SK-N-SH (cell line): ENCODE data around the gene ACSBG1. TPM values are rescaled to one million over a fixed set of nuclear protein-coding genes. Genes with fewer than 3 reads are reported as not detected.

ENCODE experiments used
- CTCF ChIA-PET: fragments of 300-600, 350-600 bp; formaldehyde crosslinking; extraction: SDS; loops from one replicate; lab custom pipeline; 2021; lab: Yijun Ruan, JAX
- POLR2A ChIA-PET: fragments of 350-600 bp; sonication (Branson Sonifier 250); formaldehyde crosslinking; extraction: SDS; loops from one replicate; lab custom pipeline; 2020; ENCODE audit warnings: antibody characterized with exemption, inconsistent platforms; lab: Yijun Ruan, JAX
- DNase-seq: peaks from one replicate; pipeline ENCODE4 v3.0.0; 2012
- H2AFZ ChIP-seq: fragments of 200-600 bp; sonication (generic); 2 replicates; pipeline ENCODE4 v1.8.1; 2016; ENCODE audit warnings: antibody characterized with exemption, mild to moderate bottlenecking, low read depth
- H3F3A ChIP-seq: fragments of 200-600 bp; sonication (generic); replicated peaks from 2 replicates; pipeline ENCODE3; 2016; ENCODE audit warnings: antibody characterized with exemption, mild to moderate bottlenecking; ENCODE audit not compliant: insufficient read depth
- H3K27ac ChIP-seq, 2 experiments: fragments of 200-500 bp in 1 of 2; fragments of 200-600 bp in 1 of 2; sonication (Bioruptor generic) in 1 of 2; sonication (generic), shearing (Covaris generic) in 1 of 2; 2 replicates each; pipeline versions ENCODE4 v1.5.1 to v1.6.1; 2014 to 2016; ENCODE audit warnings: low read depth in 2 of 2, inconsistent platforms in 1 of 2, low read length in 1 of 2, mild to moderate bottlenecking in 1 of 2, mixed read lengths in 1 of 2
- H3K27me3 ChIP-seq: fragments of 200-600 bp; sonication (generic), shearing (Covaris generic); 2 replicates; pipeline ENCODE4 v1.6.1; 2016; ENCODE audit warnings: mixed run types; ENCODE audit not compliant: insufficient read depth
- H3K36me3 ChIP-seq, 2 experiments: fragments of 200-500 bp in 1 of 2; fragments of 200-600 bp in 1 of 2; sonication (Bioruptor generic) in 1 of 2; sonication (generic) in 1 of 2; replicated peaks in 1 of 2; 2 replicates each; pipeline versions ENCODE3 to v1.5.1; 2014 to 2016; ENCODE audit warnings: low read length in 1 of 2, mild to moderate bottlenecking in 1 of 2; ENCODE audit not compliant: insufficient read depth in 2 of 2, control insufficient read depth in 1 of 2
- H3K4me1 ChIP-seq, 2 experiments: fragments of 200-500 bp in 1 of 2; fragments of 200-600 bp in 1 of 2; sonication (Bioruptor generic) in 1 of 2; sonication (generic), shearing (Covaris generic) in 1 of 2; 2 replicates each; pipeline versions ENCODE4 v1.5.1 to v1.6.1; 2014 to 2016; ENCODE audit warnings: low read depth in 1 of 2, low read length in 1 of 2, mixed run types in 1 of 2; ENCODE audit not compliant: insufficient read depth in 2 of 2, control insufficient read depth in 1 of 2
- H3K4me2 ChIP-seq: fragments of 200-600 bp; sonication (generic), shearing (Covaris generic); 2 replicates; pipeline ENCODE4 v1.6.1; 2017; ENCODE audit warnings: mixed run types
- H3K4me3 ChIP-seq, 2 experiments: fragments of 200-500 bp in 1 of 2; fragments of 200-600 bp in 1 of 2; sonication (Bioruptor generic) in 1 of 2; sonication (generic), shearing (Covaris generic) in 1 of 2; 2 replicates each; pipeline versions ENCODE4 v1.5.1 to v1.8.1; 2014 to 2016; ENCODE audit warnings: low read depth in 2 of 2, inconsistent platforms in 1 of 2, low read length in 1 of 2, mild to moderate bottlenecking in 1 of 2, mixed read lengths in 1 of 2, moderate library complexity in 1 of 2
- H3K79me2 ChIP-seq: fragments of 200-600 bp; sonication (generic); 2 replicates; pipeline ENCODE4 v1.8.1; 2017; ENCODE audit warnings: mild to moderate bottlenecking; ENCODE audit not compliant: insufficient read depth
- H3K9ac ChIP-seq: fragments of 200-600 bp; sonication (generic); 2 replicates; pipeline ENCODE4 v1.6.1; 2017; ENCODE audit warnings: mixed run types
- H3K9me2 ChIP-seq: fragments of 200-600 bp; sonication (generic); 2 replicates; pipeline ENCODE4 v1.6.1; 2017; ENCODE audit warnings: mixed run types
- H3K9me3 ChIP-seq: fragments of 200-600 bp; sonication (generic); 2 replicates; pipeline ENCODE4 v1.6.1; 2017; ENCODE audit warnings: mixed run types, mild to moderate bottlenecking, moderate library complexity
- H4K20me1 ChIP-seq: fragments of 200-600 bp; sonication (generic); 2 replicates; pipeline ENCODE4 v1.6.1; 2017; ENCODE audit warnings: mild to moderate bottlenecking, mixed run types; ENCODE audit not compliant: insufficient read depth
- EP300 ChIP-seq, 2 experiments: IDR thresholded peaks; 2 replicates each; pipeline versions ENCODE4 v1.4.0 to v1.6.1; 2012; ENCODE audit warnings: borderline replicate concordance in 1 of 2, low read depth in 1 of 2, low read length in 1 of 2
- EZH2phosphoT487 ChIP-seq: fragments of 200-600 bp; sonication (generic); IDR thresholded peaks from 2 replicates; pipeline ENCODE4 v1.6.1; 2017; ENCODE audit warnings: low read depth, mixed run types, mild to moderate bottlenecking, antibody characterized with exemption, moderate library complexity, borderline replicate concordance
- FOSL2 ChIP-seq: IDR thresholded peaks from 2 replicates; pipeline ENCODE4 v1.4.0; 2012; ENCODE audit warnings: low read depth, mild to moderate bottlenecking, moderate library complexity, borderline replicate concordance
- FOXM1 ChIP-seq: IDR thresholded peaks from 2 replicates; pipeline ENCODE4 v1.4.0; 2012; ENCODE audit warnings: low read depth, mild to moderate bottlenecking
- GATA2 ChIP-seq: sonication (generic); formaldehyde crosslinking; IDR thresholded peaks from 2 replicates; pipeline ENCODE4 v1.5.0; 2020; ENCODE audit warnings: mild to moderate bottlenecking, missing genetic modification reagents
- MEF2A ChIP-seq: IDR thresholded peaks from 2 replicates; pipeline ENCODE4 v1.4.0; 2012; ENCODE audit warnings: low read depth, borderline replicate concordance
- NRF1 ChIP-seq: IDR thresholded peaks from 2 replicates; pipeline ENCODE4 v1.6.1; 2012; ENCODE audit warnings: low read depth, mild to moderate bottlenecking, low read length
- POLR2AphosphoS5 ChIP-seq: IDR thresholded peaks from 2 replicates; pipeline ENCODE4 v1.6.1; 2012; ENCODE audit warnings: low read depth, low read length
- RAD21 ChIP-seq: IDR thresholded peaks from 2 replicates; pipeline ENCODE4 v1.6.1; 2012; ENCODE audit warnings: mild to moderate bottlenecking, low read length
- RCOR1 ChIP-seq: fragments of 150-350 bp; IDR thresholded peaks from 2 replicates; pipeline ENCODE4 v1.6.1; 2017; ENCODE audit warnings: antibody characterized with exemption, low read length
- TAF1 ChIP-seq: IDR thresholded peaks from 2 replicates; pipeline ENCODE4 v1.6.1; 2012; ENCODE audit warnings: low read depth, mild to moderate bottlenecking, low read length, moderate library complexity, borderline replicate concordance
- USF2 ChIP-seq: fragments of 150-350 bp; IDR thresholded peaks from 2 replicates; pipeline ENCODE4 v1.6.1; 2017; ENCODE audit warnings: antibody characterized with exemption, low read length, low read depth, borderline replicate concordance
- YY1 ChIP-seq: IDR thresholded peaks from 2 replicates; pipeline ENCODE4 v1.4.0; 2012; ENCODE audit warnings: low read depth, mild to moderate bottlenecking
- WGBS: methylation state at CpG from one replicate; pipeline ENCODE4 v1.1.6; 2017; ENCODE audit warnings: low lambda C conversion rate; 5-methylcytosine and 5-hydroxymethylcytosine counted together
- polyA plus RNA-seq, 3 experiments: library from polyadenylated mRNA; depleted of rRNA; stranded (reverse); fragments of >200 nt; gene quantifications; 2 replicates each; pipeline ENCODE4 v1.2.3, GENCODE V29; 2012
- TF ChIP-seq, protein P1 (sequence below): fragments of 150-350 bp; IDR thresholded peaks from 2 replicates; pipeline ENCODE4 v1.6.1; 2016; ENCODE audit warnings: mild to moderate bottlenecking, low read depth, low read length
- TF ChIP-seq, protein P2 (sequence below): IDR thresholded peaks from 2 replicates; pipeline ENCODE4 v1.4.0; 2012; ENCODE audit warnings: low read depth, borderline replicate concordance
- TF ChIP-seq, protein P3 (sequence below): fragments of 200-600 bp; sonication (generic); IDR thresholded peaks from 2 replicates; pipeline ENCODE4 v1.6.1; 2017; ENCODE audit warnings: antibody characterized with exemption, mild to moderate bottlenecking, moderate library complexity
- TF ChIP-seq, protein P4 (sequence below): IDR thresholded peaks from 2 replicates; pipeline ENCODE4 v1.4.0; 2012; ENCODE audit warnings: low read depth
- TF ChIP-seq, protein P5 (sequence below): IDR thresholded peaks from 2 replicates; pipeline ENCODE4; 2012

Gene ACSBG1
- polyA plus RNA-seq, 1 of the 3 experiments (the other 2 are of a cell fraction), result under 0.01 TPM

GRCh38 chr15:78266229-78266628 lies 31.9 kb upstream of the ACSBG1 start:
- no peak for DNase-seq
- TF ChIP-seq, protein P1, sequence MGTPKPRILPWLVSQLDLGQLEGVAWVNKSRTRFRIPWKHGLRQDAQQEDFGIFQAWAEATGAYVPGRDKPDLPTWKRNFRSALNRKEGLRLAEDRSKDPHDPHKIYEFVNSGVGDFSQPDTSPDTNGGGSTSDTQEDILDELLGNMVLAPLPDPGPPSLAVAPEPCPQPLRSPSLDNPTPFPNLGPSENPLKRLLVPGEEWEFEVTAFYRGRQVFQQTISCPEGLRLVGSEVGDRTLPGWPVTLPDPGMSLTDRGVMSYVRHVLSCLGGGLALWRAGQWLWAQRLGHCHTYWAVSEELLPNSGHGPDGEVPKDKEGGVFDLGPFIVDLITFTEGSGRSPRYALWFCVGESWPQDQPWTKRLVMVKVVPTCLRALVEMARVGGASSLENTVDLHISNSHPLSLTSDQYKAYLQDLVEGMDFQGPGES, result no peak
- TF ChIP-seq TAF1 (no peak), YY1 (no peak), EZH2phosphoT487 (no peak), NRF1 (no peak), POLR2AphosphoS5 (no peak), USF2 (no peak)
- TF ChIP-seq, protein P2, sequence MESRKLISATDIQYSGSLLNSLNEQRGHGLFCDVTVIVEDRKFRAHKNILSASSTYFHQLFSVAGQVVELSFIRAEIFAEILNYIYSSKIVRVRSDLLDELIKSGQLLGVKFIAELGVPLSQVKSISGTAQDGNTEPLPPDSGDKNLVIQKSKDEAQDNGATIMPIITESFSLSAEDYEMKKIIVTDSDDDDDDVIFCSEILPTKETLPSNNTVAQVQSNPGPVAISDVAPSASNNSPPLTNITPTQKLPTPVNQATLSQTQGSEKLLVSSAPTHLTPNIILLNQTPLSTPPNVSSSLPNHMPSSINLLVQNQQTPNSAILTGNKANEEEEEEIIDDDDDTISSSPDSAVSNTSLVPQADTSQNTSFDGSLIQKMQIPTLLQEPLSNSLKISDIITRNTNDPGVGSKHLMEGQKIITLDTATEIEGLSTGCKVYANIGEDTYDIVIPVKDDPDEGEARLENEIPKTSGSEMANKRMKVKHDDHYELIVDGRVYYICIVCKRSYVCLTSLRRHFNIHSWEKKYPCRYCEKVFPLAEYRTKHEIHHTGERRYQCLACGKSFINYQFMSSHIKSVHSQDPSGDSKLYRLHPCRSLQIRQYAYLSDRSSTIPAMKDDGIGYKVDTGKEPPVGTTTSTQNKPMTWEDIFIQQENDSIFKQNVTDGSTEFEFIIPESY, result no peak
- Histone ChIP-seq H3K4me1 (no peaks in the 10 kb centered on the region), H4K20me1 (no peaks in the 10 kb centered on the region), H3K27ac (peak overlapping the region in 1 of 2 experiments; percentile 19; a peak in 1 of 4 replicates), H3K4me2 (no peak overlapping the region), H3F3A (no peaks in the 10 kb centered on the region), H3K4me3 (no peak overlapping the region), H3K27me3 (no peaks in the 10 kb centered on the region), H3K9ac (no peak overlapping the region), H3K9me2 (no peaks in the 10 kb centered on the region), H3K9me3 (no peaks in the 10 kb centered on the region), H3K36me3 (no peaks in the 10 kb centered on the region), H3K79me2 (no peaks in the 10 kb centered on the region), H2AFZ (no peak overlapping the region)
- ChIA-PET POLR2A (no interaction called here), CTCF (interaction anchor here (1.2 to 1.6 kb wide), 4 partner anchors 8 to 216 kb away, joined by 3 to 4 read pairs (median 4); no protein-coding TSS in a partner anchor)

GRCh38 chr15:78265752-78266224 lies 31.4 kb upstream of the ACSBG1 start:
- no peak overlapping the region for H3K4me3 ChIP-seq
- no peaks in the 10 kb centered on the region for H3K36me3 ChIP-seq
- WGBS, result 67% methylated on average over 9 of the region's 9 CpGs
- H3K9me3 ChIP-seq, result no peaks in the 10 kb centered on the region
- H3F3A ChIP-seq, result no peaks in the 10 kb centered on the region
- ChIA-PET CTCF (interaction anchor here (1.2 to 1.6 kb wide), 4 partner anchors 8 to 216 kb away, joined by 3 to 4 read pairs (median 4); no protein-coding TSS in a partner anchor), POLR2A (no interaction called here)
- H3K9ac ChIP-seq, result no peak overlapping the region
- no peak overlapping the region for H2AFZ ChIP-seq
- no peak for DNase-seq
- no peak overlapping the region; a peak in 1 of 4 replicates for H3K27ac ChIP-seq
- H4K20me1 ChIP-seq, result no peaks in the 10 kb centered on the region
- no peaks in the 10 kb centered on the region for H3K79me2 ChIP-seq
- no peaks in the 10 kb centered on the region for H3K9me2 ChIP-seq
- H3K4me1 ChIP-seq, result no peaks in the 10 kb centered on the region
- no peaks in the 10 kb centered on the region for H3K27me3 ChIP-seq
- no peak overlapping the region for H3K4me2 ChIP-seq
- TF ChIP-seq RAD21 (no peak), EP300 (IDR thresholded peaks at IDR 0.05; ENCODE audit: borderline replicate concordance in 1 of 2, low read depth in 1 of 2, low read length in 1 of 2) (no peak), MEF2A (peak; percentile 69), GATA2 (CRISPR knock-in tag) (no peak), EZH2phosphoT487 (no peak), TAF1 (no peak), FOSL2 (peak; percentile 51; the same call in 1 of the 2 replicates), FOXM1 (no peak), RCOR1 (no peak)
- TF ChIP-seq, protein P3, sequence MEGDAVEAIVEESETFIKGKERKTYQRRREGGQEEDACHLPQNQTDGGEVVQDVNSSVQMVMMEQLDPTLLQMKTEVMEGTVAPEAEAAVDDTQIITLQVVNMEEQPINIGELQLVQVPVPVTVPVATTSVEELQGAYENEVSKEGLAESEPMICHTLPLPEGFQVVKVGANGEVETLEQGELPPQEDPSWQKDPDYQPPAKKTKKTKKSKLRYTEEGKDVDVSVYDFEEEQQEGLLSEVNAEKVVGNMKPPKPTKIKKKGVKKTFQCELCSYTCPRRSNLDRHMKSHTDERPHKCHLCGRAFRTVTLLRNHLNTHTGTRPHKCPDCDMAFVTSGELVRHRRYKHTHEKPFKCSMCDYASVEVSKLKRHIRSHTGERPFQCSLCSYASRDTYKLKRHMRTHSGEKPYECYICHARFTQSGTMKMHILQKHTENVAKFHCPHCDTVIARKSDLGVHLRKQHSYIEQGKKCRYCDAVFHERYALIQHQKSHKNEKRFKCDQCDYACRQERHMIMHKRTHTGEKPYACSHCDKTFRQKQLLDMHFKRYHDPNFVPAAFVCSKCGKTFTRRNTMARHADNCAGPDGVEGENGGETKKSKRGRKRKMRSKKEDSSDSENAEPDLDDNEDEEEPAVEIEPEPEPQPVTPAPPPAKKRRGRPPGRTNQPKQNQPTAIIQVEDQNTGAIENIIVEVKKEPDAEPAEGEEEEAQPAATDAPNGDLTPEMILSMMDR, result no peak
- TF ChIP-seq, protein P4, sequence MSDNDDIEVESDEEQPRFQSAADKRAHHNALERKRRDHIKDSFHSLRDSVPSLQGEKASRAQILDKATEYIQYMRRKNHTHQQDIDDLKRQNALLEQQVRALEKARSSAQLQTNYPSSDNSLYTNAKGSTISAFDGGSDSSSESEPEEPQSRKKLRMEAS, result peak; percentile 57; the same call in 1 of the 2 replicates
- TF ChIP-seq, protein P5, sequence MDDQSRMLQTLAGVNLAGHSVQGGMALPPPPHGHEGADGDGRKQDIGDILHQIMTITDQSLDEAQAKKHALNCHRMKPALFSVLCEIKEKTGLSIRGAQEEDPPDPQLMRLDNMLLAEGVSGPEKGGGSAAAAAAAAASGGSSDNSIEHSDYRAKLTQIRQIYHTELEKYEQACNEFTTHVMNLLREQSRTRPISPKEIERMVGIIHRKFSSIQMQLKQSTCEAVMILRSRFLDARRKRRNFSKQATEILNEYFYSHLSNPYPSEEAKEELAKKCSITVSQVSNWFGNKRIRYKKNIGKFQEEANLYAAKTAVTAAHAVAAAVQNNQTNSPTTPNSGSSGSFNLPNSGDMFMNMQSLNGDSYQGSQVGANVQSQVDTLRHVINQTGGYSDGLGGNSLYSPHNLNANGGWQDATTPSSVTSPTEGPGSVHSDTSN, result peak; percentile 20; the same call in 1 of the 2 replicates
